Retinal pigment epithelial cell (primary cell): ENCODE data around the gene FRMD8.
"Not testable (repeated sequence)": the region's sequence is repeated elsewhere in the genome, so short reads cannot be mapped to it uniquely, and the experiment has no call there.

Experiments
- DNase-seq: peaks from one replicate; pipeline ENCODE4 v3.0.0-alpha.2; 2010; ENCODE audit warnings: low read depth
- H3K4me3 ChIP-seq: 2 replicates; pipeline ENCODE4 v1.5.1; 2011; ENCODE audit warnings: mild to moderate bottlenecking, low read length, control low read depth, moderate library complexity
- CTCF ChIP-seq: conservative IDR thresholded peaks from 2 replicates; pipeline ENCODE4 v1.5.1; 2011; ENCODE audit warnings: low read depth, low read length, control low read depth, inconsistent platforms

FRMD8 gene

GRCh38 chr11:65404638-65405339 lies 18.4 kb downstream of the FRMD8 start:
- no peak for DNase-seq
- no peak for TF ChIP-seq CTCF
- H3K4me3 ChIP-seq, result no peak overlapping the region

- DNase-seq, result no peak
- H3K4me3 ChIP-seq, result no peak overlapping the region
- no peak for TF ChIP-seq CTCF
These were observed 24.7 kb downstream of the FRMD8 start for GRCh38 chr11:65410936-65411680.

- DNase-seq, result no peak
- H3K4me3 ChIP-seq, result no peak overlapping the region
- TF ChIP-seq CTCF, result no peak
These were observed 25.2 kb downstream of the FRMD8 start for GRCh38 chr11:65411681-65412070.

GRCh38 chr11:65412271-65413076 lies 26.0 kb downstream of the FRMD8 start:
- no peak for TF ChIP-seq CTCF
- no peak for DNase-seq
- no peak overlapping the region for H3K4me3 ChIP-seq

GRCh38 chr11:65413077-65413664 lies 26.7 kb downstream of the FRMD8 start:
- DNase-seq, H3K4me3 ChIP-seq: not testable (repeated sequence)

- TF ChIP-seq CTCF, result no peak
- DNase-seq, result no peak
- H3K4me3 ChIP-seq, result no peak overlapping the region
These were observed 28.5 kb downstream of the FRMD8 start for GRCh38 chr11:65414776-65415498.
